COLO829 (cell line): ENCODE data around the gene GPR156.
"Not testable (repeated sequence)": the region's sequence is repeated elsewhere in the genome, so short reads cannot be mapped to it uniquely, and the experiment has no call there.

Source experiments
- DNase-seq: peaks from one replicate; pipeline ENCODE4 v3.0.0; 2012; ENCODE audit warnings: low spot score

Gene GPR156

DNA sequence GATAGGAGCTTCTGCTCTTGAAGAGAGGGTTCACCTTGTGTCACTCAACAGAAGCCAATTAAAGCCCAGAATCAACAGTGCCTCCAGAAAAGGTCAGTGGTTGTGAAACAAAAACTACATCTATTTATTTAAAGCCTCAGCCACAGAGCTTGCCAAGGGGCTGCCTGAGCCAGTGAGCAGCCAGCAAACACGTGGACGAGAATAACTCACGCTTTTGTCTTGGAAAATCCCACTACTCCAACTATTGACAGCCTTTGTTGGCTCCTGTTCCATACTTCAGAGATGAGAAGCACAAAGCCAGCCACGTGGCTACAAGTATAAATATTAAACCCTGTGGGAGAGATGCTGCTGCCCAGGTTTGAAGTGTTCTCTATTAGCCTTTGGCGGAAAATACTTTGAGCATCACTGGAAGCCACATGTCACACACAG, 10.3 kb downstream of the GPR156 start:
- DNase-seq = no peak

DNA sequence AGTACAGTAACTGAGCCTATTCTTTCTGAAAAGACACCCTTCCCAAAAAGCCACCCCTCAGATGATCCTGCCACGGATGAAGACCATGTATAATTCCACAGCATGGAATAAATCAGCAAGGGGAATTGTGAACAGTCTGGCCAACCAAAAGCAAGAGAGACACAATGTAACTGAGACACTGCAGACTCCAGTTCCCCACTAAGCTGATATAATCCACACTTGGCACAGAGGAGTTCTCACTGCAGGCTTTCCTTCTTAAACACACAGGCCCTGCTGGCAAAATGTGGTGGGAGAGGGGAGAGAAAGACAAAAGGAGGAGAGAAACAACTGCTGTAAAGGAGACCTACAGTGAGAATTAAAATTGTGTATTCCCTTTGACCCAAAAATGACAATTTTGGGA, 12.7 kb downstream of the GPR156 start:
- no peak for DNase-seq

DNA sequence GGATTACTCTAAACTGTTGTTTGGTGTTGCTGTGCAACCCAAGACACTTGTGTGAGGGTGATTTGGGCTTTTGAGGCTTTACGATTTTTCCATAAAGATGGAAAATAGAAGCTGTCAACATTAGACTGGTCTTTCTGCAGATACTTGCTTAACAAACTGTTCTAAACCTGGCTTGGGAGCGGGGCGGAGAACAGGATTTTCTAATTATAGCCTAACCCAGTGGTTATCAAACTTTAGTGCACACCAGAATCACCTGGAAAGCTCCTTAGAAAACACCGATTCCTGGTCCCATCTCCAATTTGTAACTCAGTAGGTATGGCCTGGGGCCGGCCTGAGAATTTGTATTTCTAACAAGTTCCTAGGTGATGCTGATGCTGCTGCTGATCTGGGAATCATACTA, 19.0 kb downstream of the GPR156 start:
- DNase-seq = no peak

DNA sequence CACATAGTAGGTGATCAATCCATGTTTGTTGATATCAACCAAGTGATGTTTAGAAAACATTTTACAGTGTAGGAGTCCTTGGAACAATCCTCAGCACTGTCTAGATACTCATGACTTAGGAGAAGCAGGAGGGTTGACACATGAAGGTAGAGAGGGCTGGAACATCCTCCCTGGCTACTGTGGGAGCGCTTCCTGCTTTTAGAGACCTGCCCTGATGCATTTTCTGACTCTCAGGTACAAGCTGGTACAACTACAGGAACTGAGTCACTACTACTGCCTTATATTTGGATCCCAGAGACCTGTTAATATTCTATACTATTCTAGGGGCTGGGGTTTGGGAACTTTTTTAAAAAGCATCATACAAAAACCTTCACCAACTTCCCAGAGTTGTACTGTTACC, 20.1 kb downstream of the GPR156 start:
- no peak for DNase-seq

DNA sequence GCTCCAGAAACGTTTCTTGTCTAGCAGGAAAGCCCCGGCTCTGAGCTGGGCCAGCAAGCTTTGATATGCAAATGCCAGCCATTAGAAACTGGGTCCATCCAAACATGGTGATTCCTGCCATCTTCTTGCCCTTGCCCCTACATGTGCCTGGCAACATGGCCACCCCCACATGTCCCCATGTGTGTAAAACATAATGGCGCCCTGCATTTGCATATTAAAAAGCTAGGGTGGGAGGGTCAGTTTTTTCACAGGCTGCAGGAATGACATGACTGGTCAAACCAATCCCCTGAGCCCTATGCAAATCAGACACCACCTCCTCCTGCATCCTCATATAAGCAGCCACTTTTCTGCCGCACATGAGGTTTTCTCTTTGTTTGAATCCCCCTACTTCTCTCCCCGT, 21.2 kb downstream of the GPR156 start:
- DNase-seq = no peak

DNA sequence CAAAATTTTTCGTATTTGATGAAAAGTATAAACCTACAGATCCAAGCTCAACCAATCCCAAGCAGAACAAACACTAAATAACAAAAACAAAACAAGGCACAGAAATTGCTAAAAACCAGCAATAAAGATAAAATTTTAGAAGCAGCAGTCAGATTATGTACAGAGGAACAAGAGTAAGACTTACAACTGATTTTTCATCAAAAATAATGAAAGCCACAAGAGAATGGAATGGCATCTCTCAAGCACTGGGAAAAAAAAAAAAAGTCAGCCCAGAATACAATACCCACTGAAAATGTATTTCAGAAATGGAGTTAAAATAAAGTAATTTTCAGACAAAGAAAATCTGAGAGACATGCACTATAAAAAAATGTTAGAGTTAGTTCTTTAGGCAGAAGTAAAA, 27.0 kb downstream of the GPR156 start:
- no peak for DNase-seq

DNA sequence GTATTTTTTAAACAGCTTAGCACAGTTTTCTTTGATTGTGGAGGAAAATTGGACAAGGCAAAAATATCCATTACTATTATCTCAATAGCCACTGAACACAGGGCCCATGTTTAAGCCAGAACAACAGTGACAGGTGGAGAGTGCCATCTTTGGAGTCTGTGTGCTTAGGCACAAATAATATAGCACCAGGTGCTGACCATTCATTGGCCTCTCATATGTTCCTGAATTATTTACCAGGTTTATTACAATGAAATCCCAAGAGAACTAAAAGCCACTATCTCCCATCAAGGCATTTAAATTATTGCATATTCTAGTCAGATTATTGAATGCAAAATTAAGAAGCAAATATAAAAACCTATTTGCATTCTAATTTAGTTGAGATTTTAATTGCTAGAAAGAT, 39.6 kb downstream of the GPR156 start:
- DNase-seq = no peak

DNA sequence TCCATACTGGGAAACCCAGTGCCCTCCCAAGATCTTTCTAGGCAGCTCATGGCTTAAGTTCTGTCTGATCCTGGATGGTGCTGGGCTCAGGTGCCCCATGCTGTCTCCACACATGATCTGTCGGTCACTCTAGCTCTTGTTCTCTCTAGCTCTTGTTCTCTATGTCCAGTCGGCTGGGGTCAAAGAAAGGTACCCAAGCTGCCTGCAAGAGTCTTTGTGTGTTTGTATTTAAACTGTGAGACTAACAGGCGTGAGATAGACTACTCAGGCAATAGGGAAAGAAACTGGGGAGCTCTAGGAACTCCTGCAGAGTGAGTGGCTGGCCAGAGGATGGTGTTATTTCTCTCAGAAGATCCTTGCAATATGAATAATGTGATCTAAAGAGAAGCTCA, 40.2 kb downstream of the GPR156 start:
- no peak for DNase-seq

DNA sequence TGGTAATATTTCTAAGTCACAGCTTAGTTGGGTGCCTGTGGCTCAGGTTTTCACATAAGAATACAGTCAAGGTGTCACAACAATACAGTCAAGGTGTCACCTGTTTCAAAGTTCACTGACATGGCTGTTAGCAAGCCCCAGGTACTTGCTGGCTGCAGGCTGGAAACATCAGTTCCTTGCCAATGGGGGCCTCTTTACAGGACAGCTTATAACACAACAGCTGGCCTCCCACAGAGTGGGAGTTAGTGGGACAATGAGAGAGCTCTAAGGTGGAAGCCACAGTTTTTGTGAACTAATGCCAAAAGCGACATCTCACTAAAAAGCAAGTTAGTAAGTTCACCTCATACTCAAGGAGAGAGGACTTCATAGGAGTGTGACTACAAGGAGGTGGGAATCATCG, 45.4 kb downstream of the GPR156 start:
- DNase-seq = no peak

DNA sequence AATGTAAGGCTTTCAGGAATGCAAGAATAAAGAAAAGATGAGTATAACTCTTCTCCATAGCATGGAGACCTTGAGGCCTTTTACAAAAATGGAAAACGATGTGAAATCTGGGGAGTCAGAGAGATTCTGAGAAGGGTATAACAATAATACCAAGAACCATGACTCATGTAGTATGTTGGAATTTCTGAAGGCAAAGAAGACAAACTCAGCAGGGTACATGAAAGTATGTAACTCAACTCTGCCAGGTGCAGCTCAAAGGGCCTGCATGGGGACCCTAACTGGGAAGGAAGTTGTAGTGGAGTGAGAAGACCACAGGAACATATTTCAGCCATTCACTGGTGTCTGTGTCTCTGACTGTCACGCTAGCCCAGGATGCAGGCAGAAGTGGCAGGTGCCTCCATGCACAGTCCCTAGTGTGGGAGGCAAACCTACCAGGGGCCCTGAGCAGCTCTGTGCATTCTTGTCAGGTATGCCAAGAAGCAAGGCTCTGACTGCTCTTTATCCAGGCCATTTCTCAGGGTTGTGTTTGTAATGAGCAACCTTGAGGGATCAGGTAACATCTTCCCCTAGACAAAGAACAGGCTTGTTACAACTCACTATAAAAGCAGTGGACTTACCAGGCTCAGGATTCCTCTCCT, 57.2 kb downstream of the GPR156 start:
- DNase-seq = no peak

DNA sequence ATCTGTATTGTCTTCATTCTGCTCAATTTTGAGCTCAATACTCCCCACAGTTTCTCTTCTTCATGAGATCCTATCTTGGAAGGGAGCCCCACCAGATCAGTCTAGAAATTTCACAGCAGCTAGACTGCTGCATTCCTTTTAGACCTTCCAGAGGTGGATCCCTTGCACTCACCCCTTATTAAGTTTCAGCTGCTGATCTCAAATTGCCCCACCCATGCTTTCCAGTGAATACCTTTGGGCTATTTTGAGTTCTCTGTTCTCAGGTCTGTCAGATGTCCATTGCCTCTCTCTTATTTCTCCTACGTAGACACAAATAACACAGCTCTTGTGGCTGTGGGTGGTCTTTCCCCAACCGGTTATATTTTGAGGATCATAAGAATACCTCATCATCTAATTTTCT, 60.8 kb downstream of the GPR156 start:
- no peak for DNase-seq

DNA sequence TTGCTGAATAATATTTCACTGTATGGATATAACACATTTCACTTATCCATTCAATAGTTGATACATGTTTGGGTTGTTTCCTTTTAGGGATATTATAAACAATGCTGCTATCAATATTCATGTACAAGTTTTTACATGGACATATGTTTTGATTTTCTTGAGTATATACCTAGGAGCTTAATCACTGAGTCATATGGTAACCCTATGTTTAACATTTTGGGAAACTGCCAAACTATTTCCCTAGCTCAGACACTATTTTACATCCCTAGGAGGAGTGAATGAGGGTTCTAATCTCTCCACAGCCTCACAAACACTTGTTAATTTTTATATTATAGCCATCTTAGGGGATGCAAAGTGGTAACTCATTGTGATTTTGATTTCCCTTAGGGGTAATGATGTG, 66.0 kb downstream of the GPR156 start:
- DNase-seq = no peak

DNA sequence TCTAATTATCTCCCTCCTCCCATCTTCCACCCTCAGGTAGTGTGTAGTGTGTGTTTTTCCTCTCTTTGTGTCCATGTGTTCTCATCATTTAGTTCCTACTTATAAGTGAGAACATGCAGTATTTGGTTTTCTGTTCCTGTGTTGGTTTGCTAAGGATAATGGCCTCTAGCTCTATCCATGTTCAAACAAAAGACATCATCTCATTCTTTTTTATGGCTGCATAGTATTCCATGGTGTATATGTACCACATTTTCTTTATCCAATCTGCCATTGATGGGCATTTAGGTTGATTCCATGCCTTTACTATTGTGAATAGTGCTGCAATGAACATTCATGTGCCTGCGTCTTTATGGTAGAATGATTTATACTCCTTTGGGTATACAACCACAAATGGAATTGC, 68.4 kb downstream of the GPR156 start:
- not testable (repeated sequence) for DNase-seq

DNA sequence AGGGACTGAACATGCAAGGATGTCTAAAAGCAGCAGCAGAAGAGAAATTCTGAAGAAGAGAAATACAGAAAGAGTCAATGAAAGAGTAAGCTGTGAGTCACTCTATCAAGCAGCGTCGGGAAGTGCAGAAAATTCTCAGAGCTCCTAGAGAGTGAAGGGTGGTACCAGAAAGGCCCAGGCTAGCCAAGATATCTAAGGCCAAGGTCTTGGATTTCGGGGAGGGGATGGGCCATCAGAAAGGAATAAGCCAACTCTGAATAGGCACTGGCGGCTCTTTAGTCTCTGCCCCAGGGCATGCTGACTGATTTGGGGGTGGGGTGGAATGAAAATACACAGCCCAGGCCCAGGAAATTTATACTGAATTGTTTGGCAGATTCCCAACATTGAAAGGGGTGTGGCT, 70.8 kb downstream of the GPR156 start:
- DNase-seq = no peak

DNA sequence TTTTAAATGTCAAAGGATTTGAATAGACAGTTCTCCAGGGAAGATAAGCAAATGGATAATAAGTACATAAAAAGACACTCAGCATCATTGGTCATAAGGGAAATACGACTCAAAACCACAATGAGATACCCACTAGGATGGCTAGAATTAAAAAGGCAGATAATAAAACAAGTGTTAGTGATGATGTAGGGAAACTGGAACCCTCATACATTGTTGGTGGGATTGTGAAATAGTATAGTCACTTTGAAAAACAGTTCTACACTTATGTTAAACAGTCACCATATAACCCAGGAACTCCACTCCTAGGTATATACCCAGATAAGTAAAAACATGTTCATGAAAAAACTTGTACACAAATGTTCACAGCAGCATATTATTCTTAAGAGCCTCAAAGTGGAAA, 72.5 kb downstream of the GPR156 start:
- DNase-seq = no peak

DNA sequence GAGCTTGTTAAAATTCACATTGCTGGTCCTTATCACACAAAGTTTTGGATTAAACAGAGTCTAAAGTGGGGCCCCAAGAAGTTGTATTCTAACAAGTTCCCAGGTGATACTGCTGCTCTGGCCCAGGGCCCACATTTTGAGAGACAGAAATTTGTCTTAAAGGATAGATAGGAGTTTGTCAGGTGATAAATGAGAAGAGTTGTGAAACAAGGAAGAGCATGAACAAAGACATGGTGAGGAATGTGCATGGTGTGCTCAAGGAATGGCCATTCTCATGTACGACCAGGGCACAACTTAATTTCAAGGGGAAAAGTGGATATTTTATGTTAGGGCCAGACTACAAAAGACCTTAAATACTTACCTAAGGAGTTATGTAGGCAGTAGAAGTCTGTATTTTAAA, 75.6 kb downstream of the GPR156 start:
- no peak for DNase-seq

DNA sequence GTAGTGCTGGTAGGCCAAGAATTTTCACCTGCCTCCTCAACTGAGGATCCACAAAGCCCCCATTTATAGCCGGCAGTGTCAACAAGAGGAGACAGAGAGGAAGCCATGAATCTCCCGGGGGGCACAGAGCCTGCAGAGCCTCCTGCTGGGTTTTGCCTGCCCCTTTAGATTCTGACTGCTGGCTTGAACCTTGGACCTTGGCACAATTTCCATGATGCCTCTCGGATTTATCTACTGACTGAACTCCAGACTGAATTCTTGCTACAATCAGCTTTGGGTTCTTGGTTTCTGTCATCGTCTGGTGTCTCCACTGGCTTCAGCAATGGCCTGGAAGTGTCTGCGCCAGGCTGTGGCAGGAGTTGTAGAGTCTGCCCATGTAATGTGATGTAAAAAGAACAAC, 80.7 kb downstream of the GPR156 start:
- no peak for DNase-seq

DNA sequence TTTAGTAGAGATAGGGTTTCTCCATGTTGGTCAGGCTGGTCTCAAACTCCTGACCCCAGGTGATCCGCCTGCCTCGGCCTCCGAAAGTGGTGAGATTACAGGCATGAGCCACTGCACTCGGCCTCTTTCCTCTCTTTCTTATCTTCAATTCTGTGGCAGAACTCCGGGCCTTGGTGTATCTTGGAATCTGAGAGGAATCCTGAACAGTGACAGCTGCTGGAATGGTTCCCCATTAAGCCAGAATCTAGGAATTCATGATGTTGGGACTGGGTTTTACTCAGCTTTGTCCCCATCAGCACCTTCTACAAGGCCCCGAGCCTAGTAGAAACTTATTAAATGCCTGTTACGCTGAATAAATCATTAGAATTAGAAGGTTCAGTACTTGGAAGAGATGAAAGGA, 81.4 kb downstream of the GPR156 start:
- DNase-seq = no peak

DNA sequence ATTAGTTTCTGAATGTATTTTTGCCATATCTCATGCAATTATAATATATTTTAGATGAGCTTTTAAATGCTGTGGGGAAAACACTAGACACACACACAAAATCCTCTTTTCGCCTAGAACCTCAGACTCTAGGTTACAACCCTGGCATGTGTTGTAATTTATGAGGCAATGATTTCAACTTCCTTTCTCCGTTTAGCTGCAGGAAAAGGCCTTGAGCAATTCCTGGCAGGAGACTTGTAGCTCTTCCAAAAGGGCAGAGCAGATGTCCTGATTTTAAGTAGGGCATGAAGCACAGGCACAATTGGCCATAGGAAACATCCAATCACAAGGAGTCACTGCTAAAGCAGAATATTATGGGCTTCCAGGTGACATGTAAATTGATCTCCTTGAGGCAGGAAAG, 82.0 kb downstream of the GPR156 start:
- peak; percentile 25 for DNase-seq

DNA sequence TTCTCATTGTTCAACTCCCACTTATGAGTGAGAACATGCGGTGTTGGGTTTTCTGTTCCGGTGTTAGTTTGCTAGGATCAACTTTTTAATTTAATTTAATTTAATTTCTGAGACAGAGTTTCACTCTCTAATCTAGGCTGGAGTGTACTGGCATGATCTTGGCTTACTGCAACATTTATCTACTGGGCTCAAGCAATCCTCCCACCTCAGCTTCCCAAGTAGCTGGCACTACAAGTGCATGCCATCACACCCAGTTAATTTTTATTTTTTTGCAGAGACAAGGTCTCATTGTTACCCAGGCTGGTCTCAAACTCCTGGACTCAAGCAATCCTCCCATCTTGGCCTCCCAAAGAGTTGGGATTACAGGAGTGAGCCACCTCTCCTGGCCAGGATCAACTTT, 82.7 kb downstream of the GPR156 start:
- no peak for DNase-seq

DNA sequence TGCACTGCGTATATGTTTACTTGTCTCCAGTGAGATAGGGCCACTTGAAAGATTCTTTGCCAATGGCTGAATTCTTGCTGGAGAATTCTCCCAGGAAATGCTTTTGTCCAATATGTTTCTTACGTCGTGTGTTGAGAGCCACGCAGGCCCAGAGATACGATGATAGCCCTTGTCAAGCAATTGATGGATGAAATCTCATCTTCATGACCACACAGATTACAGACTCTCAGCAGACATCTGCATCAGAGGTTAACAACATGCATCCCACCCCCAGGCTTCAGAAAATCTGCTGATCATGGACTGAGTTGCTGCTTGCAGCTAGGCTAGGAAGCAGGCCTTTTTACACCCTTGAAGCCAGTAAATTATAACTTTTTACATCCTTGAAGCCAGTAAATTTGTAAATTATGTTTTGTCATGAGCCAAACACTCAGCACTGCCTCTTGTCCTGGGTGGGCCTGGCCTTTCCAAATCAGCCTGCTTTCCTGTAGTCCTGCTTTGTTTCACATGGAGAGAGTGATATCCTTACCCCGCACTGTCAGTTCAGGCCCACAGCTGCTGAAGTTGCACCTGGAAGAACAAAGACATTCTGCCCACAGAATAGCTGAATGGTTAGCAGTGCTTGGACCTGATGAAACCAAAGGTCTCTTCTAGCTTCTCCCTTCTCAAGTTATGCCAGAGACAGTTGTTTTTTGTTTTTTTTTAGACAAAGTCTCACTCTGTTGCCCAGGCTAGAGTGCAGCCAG, 84.4 kb downstream of the GPR156 start:
- no peak for DNase-seq

DNA sequence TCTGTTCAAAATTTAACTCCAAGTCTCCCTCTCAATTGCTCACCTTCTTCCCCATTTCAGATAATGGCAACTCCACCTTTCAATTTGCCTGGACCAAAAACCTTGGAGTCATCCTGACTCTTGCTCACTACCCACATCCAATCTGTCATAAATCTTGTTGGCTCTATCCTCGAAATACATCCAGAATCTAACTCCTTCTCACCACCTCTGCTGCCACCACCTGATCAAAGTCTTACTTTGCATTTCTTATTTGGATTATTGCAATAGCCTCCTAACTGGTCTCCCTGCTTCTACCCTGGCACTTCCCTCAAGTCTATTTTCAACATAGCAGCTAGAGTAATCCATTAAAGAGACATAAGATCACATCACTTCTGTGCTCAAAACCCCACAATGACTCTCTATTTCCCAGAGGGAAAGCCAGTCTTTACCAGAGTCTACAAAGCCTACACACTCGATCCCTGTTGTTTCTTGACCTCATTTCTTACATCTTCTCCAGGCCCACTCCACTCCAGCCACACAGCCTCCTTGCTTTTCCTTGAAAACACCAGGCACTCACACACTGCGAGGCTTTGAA, 86.6 kb downstream of the GPR156 start:
- DNase-seq = peak; percentile 53

DNA sequence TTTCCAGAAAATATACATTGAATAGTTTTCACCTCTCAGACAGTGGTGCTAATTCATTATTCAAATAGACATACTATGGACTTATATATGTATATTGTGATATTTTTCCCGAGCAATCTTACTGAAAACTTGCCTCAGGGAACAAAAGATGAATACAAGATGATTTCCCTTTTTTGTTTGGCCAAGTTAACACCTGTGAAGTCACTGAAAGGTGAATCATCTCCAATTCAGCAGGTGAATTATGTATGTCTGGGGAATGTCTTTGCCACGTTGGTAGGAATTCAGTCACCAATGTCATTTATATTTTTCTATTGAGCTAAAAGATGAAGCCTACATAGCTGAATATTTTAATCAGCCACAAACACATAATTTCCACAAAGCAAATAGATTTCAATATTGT, 88.2 kb downstream of the GPR156 start:
- DNase-seq = no peak

DNA sequence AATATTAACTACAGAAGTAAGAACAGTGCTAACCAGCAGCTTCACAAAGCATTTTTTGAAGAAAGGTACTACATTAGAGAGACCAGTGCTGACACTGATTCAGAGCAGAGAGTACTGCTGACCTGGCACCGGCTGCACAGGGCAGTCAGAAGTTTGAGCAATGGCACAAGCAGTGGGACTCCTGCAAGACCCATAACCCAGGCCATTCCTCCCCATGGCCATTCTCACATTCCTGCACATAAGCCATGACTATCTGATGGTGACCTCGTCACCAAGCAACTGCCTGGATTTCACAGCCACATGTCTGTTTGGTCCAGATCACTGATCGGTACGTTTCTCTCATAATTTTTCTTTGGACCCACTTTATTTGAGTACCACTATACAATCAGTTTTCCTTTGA, 88.7 kb downstream of the GPR156 start:
- DNase-seq = no peak
